HEK293T (cell line): ENCODE data around the gene NKAIN2.

Source experiments
- CTCF ChIA-PET: fragments of 350-600 bp; formaldehyde crosslinking; extraction: SDS; loops from one replicate; lab custom pipeline; 2021; ENCODE audit warnings: antibody characterized with exemption, inconsistent platforms; lab: Yijun Ruan, JAX
- POLR2A ChIA-PET: fragments of 350-600 bp; formaldehyde crosslinking; extraction: SDS; loops from one replicate; lab custom pipeline; 2020; ENCODE audit warnings: antibody characterized with exemption, inconsistent platforms; lab: Yijun Ruan, JAX
- DNase-seq: peaks from one replicate; pipeline ENCODE4 v3.0.0; 2012; ENCODE audit warnings: mixed read lengths; ENCODE audit errors: extremely low spot score
- ARNT ChIP-seq: fragments of 450-650 bp; IDR thresholded peaks from 2 replicates; pipeline ENCODE4 v1.6.1; 2017; ENCODE audit warnings: mild to moderate bottlenecking
- BHLHE40 ChIP-seq: fragments of 450-650 bp; IDR thresholded peaks from 2 replicates; pipeline ENCODE4 v1.6.1; 2016; ENCODE audit warnings: mild to moderate bottlenecking, moderate library complexity, borderline replicate concordance
- CTBP1 ChIP-seq: fragments of 450-650 bp; IDR thresholded peaks from 2 replicates; pipeline ENCODE4 v1.6.1; 2016; ENCODE audit warnings: borderline replicate concordance
- ELF4 ChIP-seq: fragments of 450-650 bp; IDR thresholded peaks from 2 replicates; pipeline ENCODE4 v1.6.1; 2017; ENCODE audit warnings: antibody characterized with exemption
- FOXA1 ChIP-seq: fragments of 450-650 bp; IDR thresholded peaks from 2 replicates; pipeline ENCODE4 v1.6.1; 2016; ENCODE audit warnings: mild to moderate bottlenecking
- FOXK2 ChIP-seq: fragments of 450-650 bp; IDR thresholded peaks from 2 replicates; pipeline ENCODE4 v1.6.1; 2016; ENCODE audit warnings: mild to moderate bottlenecking
- FOXM1 ChIP-seq: fragments of 450-650 bp; IDR thresholded peaks from 2 replicates; pipeline ENCODE4 v1.6.1; 2017; ENCODE audit warnings: mild to moderate bottlenecking, borderline replicate concordance
- HDGF ChIP-seq: fragments of 450-650 bp; IDR thresholded peaks from 2 replicates; pipeline ENCODE4 v1.6.1; 2017; ENCODE audit warnings: antibody characterized with exemption, borderline replicate concordance
- L3MBTL2 ChIP-seq: fragments of 450-650 bp; conservative IDR thresholded peaks from 2 replicates; pipeline ENCODE4 v1.6.1; 2016; ENCODE audit warnings: mild to moderate bottlenecking
- LEF1 ChIP-seq: fragments of 450-650 bp; IDR thresholded peaks from 2 replicates; pipeline ENCODE4 v1.6.1; 2017; ENCODE audit warnings: mild to moderate bottlenecking, borderline replicate concordance
- NFRKB ChIP-seq: fragments of 450-650 bp; IDR thresholded peaks from 2 replicates; pipeline ENCODE4 v1.6.1; 2016; ENCODE audit warnings: mild to moderate bottlenecking, moderate library complexity
- SP1 ChIP-seq: fragments of 450-650 bp; IDR thresholded peaks from 2 replicates; pipeline ENCODE4 v1.6.1; 2017
- SUZ12 ChIP-seq: fragments of 450-650 bp; IDR thresholded peaks from 2 replicates; pipeline ENCODE4 v1.6.1; 2016; ENCODE audit warnings: mild to moderate bottlenecking
- TARDBP ChIP-seq: fragments of 450-650 bp; IDR thresholded peaks from 2 replicates; pipeline ENCODE4 v1.6.1; 2016
- ZNF384 ChIP-seq: fragments of 450-650 bp; IDR thresholded peaks from 2 replicates; pipeline ENCODE4 v1.6.1; 2016
- TF ChIP-seq, protein P1 (sequence below): fragments of 450-650 bp; IDR thresholded peaks from 2 replicates; pipeline ENCODE4 v1.6.1; 2016

The NKAIN2 gene

DNA sequence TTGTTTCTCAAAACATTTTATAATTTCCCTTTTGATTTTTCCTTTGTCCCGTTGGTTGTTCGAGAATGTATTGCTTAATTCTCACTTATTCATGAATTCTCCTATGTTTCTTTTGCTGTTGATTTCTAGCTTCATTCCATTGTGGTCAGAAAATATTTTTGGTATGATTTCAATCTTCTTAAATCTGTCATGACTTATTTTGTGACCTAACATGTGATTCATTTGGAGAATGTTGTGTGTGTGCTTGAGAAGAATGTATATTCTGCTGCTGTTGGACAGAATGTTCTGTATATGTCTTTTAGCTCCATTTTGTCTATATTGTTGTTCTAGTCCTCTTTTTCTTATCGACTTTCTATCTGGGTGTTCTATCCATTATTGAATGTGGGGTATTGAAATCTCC lies 872.4 kb downstream of the NKAIN2 start:
- no peak for DNase-seq
- ChIA-PET CTCF (no interaction called here), POLR2A (no interaction called here)
- TF ChIP-seq ZNF384, result no peak
- no peak for TF ChIP-seq FOXM1
- TF ChIP-seq LEF1, result no peak
- no peak for TF ChIP-seq HDGF
- TF ChIP-seq L3MBTL2, result no peak
- no peak for TF ChIP-seq SUZ12
- no peak for TF ChIP-seq BHLHE40

DNA sequence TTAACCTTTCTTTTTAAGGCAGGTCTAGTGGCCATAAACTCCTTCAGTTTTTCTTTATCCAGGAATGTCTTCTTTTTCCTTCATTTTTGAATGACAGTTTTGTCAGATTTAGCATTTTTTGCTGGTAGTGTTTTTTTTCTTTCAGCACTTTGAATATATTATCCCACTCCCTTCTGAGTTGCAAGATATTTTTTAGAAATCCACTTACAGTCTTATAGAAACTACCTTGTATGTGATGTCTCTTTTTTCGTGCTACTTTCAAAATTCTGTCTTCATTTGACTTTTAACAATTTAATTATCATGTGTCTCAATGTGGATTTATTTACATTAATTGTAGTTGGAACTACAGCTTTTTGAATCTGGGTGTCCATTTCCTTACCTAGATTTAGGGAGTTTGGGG lies 874.2 kb downstream of the NKAIN2 start:
- TF ChIP-seq SUZ12 (no peak), ARNT (no peak), ZNF384 (no peak), FOXA1 (no peak), CTBP1 (no peak), BHLHE40 (no peak), NFRKB (no peak), FOXK2 (no peak), LEF1 (no peak)
- ChIA-PET POLR2A (no interaction called here), CTCF (no interaction called here)
- DNase-seq, result no peak

DNA sequence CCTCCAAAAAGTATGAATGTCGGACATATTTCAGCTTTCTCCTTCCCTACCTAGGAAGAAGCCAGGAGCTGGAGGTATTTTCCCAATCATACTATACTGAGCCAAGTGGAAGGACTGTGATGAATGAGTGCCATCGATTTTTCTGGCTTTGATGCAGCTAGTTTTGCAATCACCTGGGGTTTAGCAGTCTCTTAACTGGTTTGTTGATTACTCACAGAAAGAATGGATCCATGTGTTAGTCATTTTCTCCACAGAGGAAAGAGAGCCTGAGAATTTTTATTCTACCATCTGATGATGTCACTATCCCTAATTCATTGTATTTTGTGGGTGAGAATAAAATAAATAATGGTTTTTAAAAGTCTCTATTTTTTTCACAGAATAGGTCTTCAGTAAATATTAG lies 875.7 kb downstream of the NKAIN2 start:
- TF ChIP-seq ZNF384 (no peak), FOXA1 (no peak), BHLHE40 (no peak), LEF1 (no peak), FOXK2 (no peak), CTBP1 (no peak), L3MBTL2 (no peak), NFRKB (no peak), ELF4 (no peak), SUZ12 (no peak), FOXM1 (no peak), SP1 (no peak), TARDBP (no peak), ARNT (no peak), HDGF (no peak)
- TF ChIP-seq, protein P1, sequence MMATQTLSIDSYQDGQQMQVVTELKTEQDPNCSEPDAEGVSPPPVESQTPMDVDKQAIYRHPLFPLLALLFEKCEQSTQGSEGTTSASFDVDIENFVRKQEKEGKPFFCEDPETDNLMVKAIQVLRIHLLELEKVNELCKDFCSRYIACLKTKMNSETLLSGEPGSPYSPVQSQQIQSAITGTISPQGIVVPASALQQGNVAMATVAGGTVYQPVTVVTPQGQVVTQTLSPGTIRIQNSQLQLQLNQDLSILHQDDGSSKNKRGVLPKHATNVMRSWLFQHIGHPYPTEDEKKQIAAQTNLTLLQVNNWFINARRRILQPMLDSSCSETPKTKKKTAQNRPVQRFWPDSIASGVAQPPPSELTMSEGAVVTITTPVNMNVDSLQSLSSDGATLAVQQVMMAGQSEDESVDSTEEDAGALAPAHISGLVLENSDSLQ, result no peak
- DNase-seq, result no peak
- ChIA-PET POLR2A (no interaction called here), CTCF (no interaction called here)

DNA sequence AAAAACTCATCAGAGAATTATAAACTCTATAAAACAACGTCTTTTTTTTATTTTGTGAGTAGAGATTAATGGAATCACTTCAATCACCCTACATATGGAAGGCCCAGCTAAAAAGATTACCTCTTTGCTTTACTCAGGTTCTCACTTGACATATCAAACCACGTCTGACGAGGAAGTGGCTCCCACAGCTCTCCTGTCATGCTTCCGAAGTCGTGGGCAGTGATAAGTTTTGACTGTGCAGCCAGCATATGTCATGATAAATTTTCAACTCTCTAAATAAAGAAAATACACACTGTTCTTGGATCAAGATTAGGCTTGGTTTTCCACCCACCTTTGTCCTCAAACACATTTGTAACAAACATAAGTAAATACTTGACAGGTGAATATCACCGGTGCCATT lies 879.1 kb downstream of the NKAIN2 start:
- ChIA-PET CTCF (no interaction called here), POLR2A (no interaction called here)
- no peak for DNase-seq
- no peak for TF ChIP-seq ELF4

DNA sequence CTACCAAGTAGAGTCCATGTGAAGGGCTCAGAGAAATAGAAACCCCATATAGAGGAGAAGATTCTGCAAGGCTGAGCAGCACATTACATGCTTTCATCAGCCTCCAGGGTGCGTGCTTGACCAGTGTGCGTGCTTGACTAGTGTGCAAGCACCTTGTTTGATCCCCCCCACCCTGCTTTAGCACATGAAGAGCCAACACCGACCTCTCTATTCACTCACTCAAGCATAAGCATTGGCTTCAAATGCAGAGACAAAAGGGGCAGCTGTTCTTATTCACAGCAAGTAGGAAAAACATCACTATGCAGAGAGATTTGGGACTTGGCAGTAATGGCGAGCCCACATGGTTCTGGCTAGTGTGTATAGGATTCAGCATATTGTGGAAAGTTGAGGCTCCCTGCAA lies 879.8 kb downstream of the NKAIN2 start:
- DNase-seq, result peak; percentile 12
- CTCF ChIA-PET, result no interaction called here
- no peak for TF ChIP-seq ZNF384
- TF ChIP-seq L3MBTL2, result no peak
- no peak for TF ChIP-seq HDGF
- POLR2A ChIA-PET, result no interaction called here

DNA sequence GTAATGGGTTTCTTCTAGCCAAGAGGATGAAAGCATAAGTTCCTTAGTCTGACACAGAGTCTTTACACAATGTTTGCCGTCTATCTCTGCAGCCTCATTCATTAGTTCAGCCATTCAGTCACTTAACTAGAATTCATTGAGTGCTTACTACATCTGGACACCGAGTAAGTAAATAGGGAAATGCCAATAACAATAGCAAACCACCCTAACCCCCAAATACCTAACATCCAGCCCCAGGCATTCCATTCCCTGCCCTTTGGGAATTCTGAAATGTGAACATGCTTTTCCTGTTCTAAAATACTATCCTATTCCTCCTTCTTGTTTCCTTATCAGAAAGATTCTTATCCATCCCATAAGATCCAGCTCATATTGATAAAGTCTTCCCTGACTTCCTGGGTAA lies 881.0 kb downstream of the NKAIN2 start:
- ChIA-PET POLR2A (no interaction called here), CTCF (no interaction called here)
- DNase-seq, result no peak
- TF ChIP-seq SUZ12 (no peak), ARNT (no peak), ELF4 (no peak), SP1 (no peak), TARDBP (no peak), CTBP1 (no peak), L3MBTL2 (no peak)

DNA sequence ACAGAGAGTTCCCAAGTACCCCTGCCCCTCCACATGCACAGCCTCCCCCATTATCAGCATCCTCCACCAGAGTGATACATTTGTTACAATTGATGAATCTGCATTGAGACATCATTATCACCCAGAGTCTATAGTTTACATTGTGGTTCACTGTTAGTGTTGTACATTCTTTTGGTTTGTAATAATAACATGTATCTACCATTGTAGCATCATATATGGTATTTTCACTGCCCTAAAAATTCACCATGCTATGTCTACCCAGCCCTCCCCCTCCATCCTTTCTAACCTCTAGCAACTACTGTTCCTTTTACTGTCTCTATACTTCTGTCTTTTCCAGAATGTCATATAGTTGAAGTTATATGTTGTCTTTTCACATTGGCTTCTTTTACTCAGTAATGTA lies 884.7 kb downstream of the NKAIN2 start:
- POLR2A ChIA-PET, result no interaction called here
- no peak for DNase-seq
- TF ChIP-seq TARDBP (no peak), FOXK2 (no peak), ZNF384 (no peak), HDGF (no peak), FOXM1 (no peak), LEF1 (no peak), SP1 (no peak), ELF4 (no peak), SUZ12 (no peak), NFRKB (no peak), L3MBTL2 (no peak)
- TF ChIP-seq, protein P1, result no peak
- CTCF ChIA-PET, result no interaction called here

DNA sequence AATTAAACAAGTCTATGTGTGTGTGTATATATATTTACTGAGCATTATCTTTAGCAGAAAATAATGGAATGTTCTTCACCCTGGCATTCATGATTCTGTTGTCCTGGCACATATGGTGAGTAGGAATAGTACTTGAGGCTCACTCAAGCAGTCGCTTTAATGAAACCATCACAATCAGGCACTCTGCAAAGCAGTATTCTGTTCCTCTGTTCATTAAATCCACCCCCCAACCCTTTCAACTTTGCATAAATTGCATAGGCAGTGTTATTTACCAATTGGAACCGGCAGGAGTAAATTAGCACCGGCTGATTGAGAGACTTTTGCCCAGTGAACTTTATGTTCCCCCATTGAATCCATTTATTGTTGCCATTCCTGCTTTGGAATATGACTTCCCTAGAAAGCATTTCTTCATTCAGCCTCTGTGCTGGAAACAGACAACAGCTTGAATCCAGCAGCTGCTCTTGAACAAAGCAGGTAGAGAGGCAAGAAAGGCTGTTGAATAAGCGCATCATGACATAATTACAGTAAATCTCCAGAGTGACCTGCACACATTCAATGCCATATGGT lies 890.6 kb downstream of the NKAIN2 start:
- CTCF ChIA-PET, result no interaction called here
- TF ChIP-seq, protein P1, result no peak
- TF ChIP-seq FOXA1 (no peak), ZNF384 (no peak), SUZ12 (no peak), NFRKB (no peak), ELF4 (no peak), FOXK2 (no peak), FOXM1 (no peak)
- DNase-seq, result no peak
- POLR2A ChIA-PET, result no interaction called here
